HAP-1 (cell line): ENCODE results near the gene P4HA2.

Experiments used
- DNase-seq, 2 experiments: peaks; one replicate each; pipeline ENCODE4 v3.0.0-alpha.2; 2016 to 2020; ENCODE audit warnings: low spot score in 2 of 2
- H3K27me3 ChIP-seq: fragments of 250-450 bp; sonication (Bioruptor Pico); 2 replicates; pipeline ENCODE4 v1.5.1; 2020; ENCODE audit warnings: low read depth, mild to moderate bottlenecking, moderate library complexity
- H3K36me3 ChIP-seq: fragments of 250-450 bp; sonication (Bioruptor Pico); replicated peaks from 2 replicates; pipeline ENCODE4 v1.5.1; 2020; ENCODE audit warnings: mild to moderate bottlenecking
- H3K4me1 ChIP-seq: fragments of 250-450 bp; sonication (Bioruptor Pico); 2 replicates; pipeline ENCODE4 v1.5.1; 2020; ENCODE audit warnings: mild to moderate bottlenecking
- H3K4me3 ChIP-seq: fragments of 250-450 bp; sonication (Bioruptor Pico); 2 replicates; pipeline ENCODE4 v1.5.1; 2020; ENCODE audit warnings: mild to moderate bottlenecking, moderate library complexity
- H3K9me3 ChIP-seq: fragments of 250-450 bp; sonication (Bioruptor Pico); 2 replicates; pipeline ENCODE4 v1.5.1; 2020; ENCODE audit warnings: mild to moderate bottlenecking, moderate library complexity
- in situ Hi-C: fragments of 300-500 bp; cut with MboI; formaldehyde crosslinking; loops from 3 replicates; pipeline ENCODE4 v1.14.3; 2020; ENCODE audit warnings: low sequenced_read_pairs, inconsistent platforms, mixed read lengths

Gene P4HA2

DNA sequence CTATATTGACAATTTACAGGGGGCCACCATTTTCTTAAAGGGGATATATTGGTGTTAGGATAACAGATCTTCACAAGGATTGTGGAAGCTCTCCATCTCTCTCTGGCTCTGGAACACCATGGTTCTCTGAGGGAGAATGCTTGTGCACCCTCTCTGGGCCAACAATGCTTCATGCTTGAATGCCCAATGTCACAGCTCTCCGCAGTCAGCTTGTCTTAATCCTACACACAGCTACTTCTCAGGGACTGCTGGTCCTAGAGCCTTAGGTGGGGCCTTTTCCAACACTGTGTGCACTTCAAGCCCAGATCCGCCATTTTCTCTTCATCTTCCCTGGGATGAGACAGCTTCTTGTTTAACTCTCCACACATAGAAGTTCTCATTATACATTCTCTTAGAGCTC is 22.9 kb upstream of the P4HA2 start:
- Histone ChIP-seq H3K36me3 (no peaks in the 10 kb centered on the region), H3K4me1 (no peaks in the 10 kb centered on the region), H3K4me3 (no peak overlapping the region), H3K27me3 (no peaks in the 10 kb centered on the region), H3K9me3 (peaks cover 3% of the 10 kb centered on the region; the same call in 1 of the 2 replicates)
- in situ Hi-C loops: no loop called here
- DNase-seq: no peak

DNA sequence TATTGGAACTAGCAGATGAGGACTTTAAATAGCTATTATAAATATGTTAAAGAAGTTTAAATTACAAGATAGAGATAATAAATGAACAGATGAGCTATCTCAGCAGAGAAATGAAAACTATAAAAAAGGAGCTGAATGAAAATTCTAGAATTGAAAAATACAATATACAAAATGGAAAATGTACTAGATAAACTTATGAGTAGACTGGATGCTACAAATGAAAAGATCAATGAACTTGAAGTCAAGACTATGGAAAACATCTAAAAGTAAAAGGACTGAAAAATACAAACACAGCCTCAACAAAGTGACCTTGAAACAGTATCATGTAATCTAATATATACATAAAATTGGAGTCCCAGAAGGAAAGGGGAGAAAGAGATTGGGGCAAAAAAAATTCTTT is 19.2 kb upstream of the P4HA2 start:
- in situ Hi-C loops: no loop called here
- Histone ChIP-seq H3K4me3 (no peak overlapping the region), H3K9me3 (peaks cover 3% of the 10 kb centered on the region; the same call in 1 of the 2 replicates), H3K36me3 (no peaks in the 10 kb centered on the region), H3K4me1 (no peaks in the 10 kb centered on the region), H3K27me3 (no peaks in the 10 kb centered on the region)
- DNase-seq: no peak

- Histone ChIP-seq H3K4me3 (no peak overlapping the region), H3K27me3 (no peaks in the 10 kb centered on the region), H3K9me3 (peaks cover 3% of the 10 kb centered on the region; the same call in 1 of the 2 replicates), H3K4me1 (no peaks in the 10 kb centered on the region), H3K36me3 (no peaks in the 10 kb centered on the region)
- in situ Hi-C loops: no loop called here
- DNase-seq: no peak
Measured at GRCh38 chr5:132245593-132245992, 17.9 kb upstream of the P4HA2 start.

GRCh38 chr5:132243366-132243977 is 15.8 kb upstream of the P4HA2 start:
- Histone ChIP-seq H3K4me1 (no peaks in the 10 kb centered on the region), H3K27me3 (no peaks in the 10 kb centered on the region), H3K4me3 (no peak overlapping the region), H3K9me3 (peaks cover 3% of the 10 kb centered on the region; the same call in 1 of the 2 replicates), H3K36me3 (no peaks in the 10 kb centered on the region)
- in situ Hi-C loops: no loop called here
- DNase-seq: no peak

DNA sequence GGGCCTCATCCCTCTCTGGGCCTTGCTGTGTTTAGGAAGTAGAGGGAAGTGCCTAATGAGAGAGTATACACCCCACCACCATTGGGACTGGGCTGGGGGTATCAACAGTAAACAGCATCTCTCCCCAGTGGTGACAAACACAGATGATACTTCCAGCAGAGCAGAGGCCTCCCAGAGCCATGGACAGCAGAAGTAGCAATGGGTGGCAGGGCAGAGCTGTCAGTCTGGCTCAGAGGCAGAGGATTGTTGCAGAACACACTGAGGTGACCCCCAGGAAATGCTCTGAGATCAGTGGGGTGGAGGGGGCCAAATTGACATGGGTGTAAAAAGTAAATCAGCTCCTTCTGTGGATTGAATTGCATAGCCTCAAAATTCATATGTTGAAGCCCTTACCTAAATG is 12.1 kb upstream of the P4HA2 start:
- Histone ChIP-seq H3K9me3 (no peaks in the 10 kb centered on the region), H3K4me3 (no peak overlapping the region), H3K4me1 (no peaks in the 10 kb centered on the region), H3K36me3 (no peaks in the 10 kb centered on the region), H3K27me3 (no peaks in the 10 kb centered on the region)
- DNase-seq: no peak
- in situ Hi-C loops: no loop called here

GRCh38 chr5:132238901-132239500 is 11.3 kb upstream of the P4HA2 start:
- Histone ChIP-seq H3K36me3 (no peaks in the 10 kb centered on the region), H3K9me3 (no peaks in the 10 kb centered on the region), H3K4me3 (no peak overlapping the region), H3K4me1 (no peaks in the 10 kb centered on the region), H3K27me3 (no peaks in the 10 kb centered on the region)
- in situ Hi-C loops: no loop called here
- no peak for DNase-seq

DNA sequence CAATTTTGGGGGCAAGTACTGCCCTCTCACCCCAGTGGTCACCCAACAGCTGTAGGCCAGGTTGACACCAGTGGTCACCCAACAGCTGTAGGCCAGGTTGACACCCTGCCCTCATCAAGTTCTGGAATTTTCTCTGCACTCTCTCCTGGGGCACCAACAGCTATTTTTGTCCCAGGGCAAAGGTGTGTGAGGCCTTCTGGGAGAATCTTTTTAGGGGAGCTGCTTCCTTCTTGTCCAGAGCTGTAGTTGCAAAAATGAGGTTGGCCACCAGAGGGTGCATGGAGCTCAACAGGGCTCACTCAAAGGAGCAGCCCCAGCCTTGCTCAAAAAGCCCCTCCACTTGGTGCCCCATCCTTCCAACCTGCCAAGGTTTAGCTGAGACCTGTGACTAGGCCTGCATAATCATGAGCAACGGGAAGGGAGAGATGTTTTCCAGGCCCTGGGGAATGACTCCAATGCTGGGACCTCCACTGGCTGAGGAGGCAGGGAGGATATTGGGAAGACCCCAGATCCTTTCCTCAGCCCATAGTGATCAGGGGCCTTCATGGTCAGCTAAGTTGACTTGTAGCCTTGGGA is 10.6 kb upstream of the P4HA2 start:
- peak; percentile 23 to 86 for DNase-seq
- H3K27me3 ChIP-seq: no peaks in the 10 kb centered on the region
- no peaks in the 10 kb centered on the region for H3K36me3 ChIP-seq
- no peaks in the 10 kb centered on the region for H3K9me3 ChIP-seq
- no peak overlapping the region for H3K4me3 ChIP-seq
- in situ Hi-C loops: no loop called here
- H3K4me1 ChIP-seq: no peaks in the 10 kb centered on the region

GRCh38 chr5:132237670-132238069 is 10.0 kb upstream of the P4HA2 start:
- Histone ChIP-seq H3K9me3 (no peaks in the 10 kb centered on the region), H3K36me3 (no peaks in the 10 kb centered on the region), H3K4me3 (no peak overlapping the region), H3K27me3 (no peaks in the 10 kb centered on the region), H3K4me1 (no peaks in the 10 kb centered on the region)
- DNase-seq: no peak
- in situ Hi-C loops: no loop called here

GRCh38 chr5:132237141-132237540 is 9.5 kb upstream of the P4HA2 start:
- H3K4me1 ChIP-seq: no peaks in the 10 kb centered on the region
- H3K27me3 ChIP-seq: no peaks in the 10 kb centered on the region
- no peak for DNase-seq
- no peaks in the 10 kb centered on the region for H3K36me3 ChIP-seq
- no peak overlapping the region for H3K4me3 ChIP-seq
- H3K9me3 ChIP-seq: no peaks in the 10 kb centered on the region
- in situ Hi-C loops: no loop called here

GRCh38 chr5:132235340-132235739 is 7.7 kb upstream of the P4HA2 start:
- in situ Hi-C loops: no loop called here
- H3K36me3 ChIP-seq: no peaks in the 10 kb centered on the region
- no peak for DNase-seq
- no peaks in the 10 kb centered on the region for H3K4me1 ChIP-seq
- no peak overlapping the region for H3K4me3 ChIP-seq
- H3K27me3 ChIP-seq: no peaks in the 10 kb centered on the region
- H3K9me3 ChIP-seq: no peaks in the 10 kb centered on the region

DNA sequence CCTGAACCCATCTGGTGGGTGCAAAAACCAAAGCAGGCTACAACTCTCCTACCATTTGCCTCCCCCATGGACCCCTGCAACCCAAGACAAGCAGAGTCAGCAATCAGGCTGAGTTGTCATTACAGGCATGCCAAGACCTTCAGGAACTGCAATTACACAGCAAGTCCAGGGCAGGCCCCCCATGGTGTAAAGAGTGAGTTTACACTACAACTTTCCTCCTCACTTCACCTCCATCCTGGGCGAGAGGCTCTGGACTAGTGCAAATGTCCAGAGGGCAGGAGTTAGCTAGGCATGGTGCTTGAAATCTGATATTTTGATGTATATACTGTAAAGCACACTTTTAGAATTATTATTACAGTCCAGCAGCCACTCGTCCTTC is 7.0 kb upstream of the P4HA2 start:
- H3K27me3 ChIP-seq: no peaks in the 10 kb centered on the region
- H3K4me3 ChIP-seq: no peak overlapping the region
- H3K36me3 ChIP-seq: no peaks in the 10 kb centered on the region
- DNase-seq: no peak
- no peaks in the 10 kb centered on the region for H3K4me1 ChIP-seq
- no peaks in the 10 kb centered on the region for H3K9me3 ChIP-seq
- in situ Hi-C loops: no loop called here

- Histone ChIP-seq H3K27me3 (no peaks in the 10 kb centered on the region), H3K4me1 (no peaks in the 10 kb centered on the region), H3K36me3 (no peaks in the 10 kb centered on the region), H3K9me3 (no peaks in the 10 kb centered on the region), H3K4me3 (no peak overlapping the region)
- in situ Hi-C loops: no loop called here
- no peak for DNase-seq
Measured at GRCh38 chr5:132233811-132234683, 6.4 kb upstream of the P4HA2 start.

- in situ Hi-C loops: no loop called here
- no peaks in the 10 kb centered on the region for H3K27me3 ChIP-seq
- no peaks in the 10 kb centered on the region for H3K36me3 ChIP-seq
- DNase-seq: no peak
- H3K4me1 ChIP-seq: peaks cover 2% of the 10 kb centered on the region
- H3K4me3 ChIP-seq: no peak overlapping the region
- no peaks in the 10 kb centered on the region for H3K9me3 ChIP-seq
Measured at GRCh38 chr5:132233081-132233480, 5.4 kb upstream of the P4HA2 start.

GRCh38 chr5:132232465-132232864 is 4.8 kb upstream of the P4HA2 start:
- DNase-seq: no peak
- Histone ChIP-seq H3K4me3 (no peak overlapping the region), H3K27me3 (no peaks in the 10 kb centered on the region), H3K4me1 (peaks cover 3% of the 10 kb centered on the region), H3K36me3 (no peaks in the 10 kb centered on the region), H3K9me3 (no peaks in the 10 kb centered on the region)
- in situ Hi-C loops: no loop called here
